ENCODE results near the gene TCP10L.
"Not testable (repeated sequence)": the region's sequence is repeated elsewhere in the genome, so short reads cannot be mapped to it uniquely, and the experiment has no call there.

TCP10L gene

GRCh38 chr21:32554832-32555638, 30.3 kb downstream of the TCP10L start:
- DNase-seq (ENCODE audit: low spot score), result no peak

- no peak for DNase-seq (ENCODE audit: low spot score)
These were observed 35.4 kb downstream of the TCP10L start for GRCh38 chr21:32549886-32550285.

GRCh38 chr21:32549440-32549839, 35.9 kb downstream of the TCP10L start:
- no peak for DNase-seq (ENCODE audit: low spot score)

DNA sequence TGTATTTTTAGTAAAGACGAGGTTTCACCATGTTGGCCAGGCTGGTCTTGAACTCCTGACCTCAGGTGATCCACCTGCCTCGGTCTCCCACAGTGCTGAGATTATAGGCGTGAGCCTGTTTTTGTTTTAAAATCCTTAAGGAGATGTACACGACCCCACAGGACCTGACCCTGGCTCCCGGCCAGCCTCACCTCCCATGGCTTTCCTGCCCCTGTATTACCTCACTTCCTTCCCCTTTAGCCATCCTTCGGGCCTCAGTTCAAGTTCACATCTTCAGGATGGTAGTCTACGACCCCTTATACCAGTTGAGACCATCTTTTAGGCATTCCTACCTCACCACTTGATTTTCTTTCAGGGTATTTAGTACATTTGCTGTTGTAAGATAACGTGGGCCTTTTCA, 36.3 kb downstream of the TCP10L start:
- DNase-seq (ENCODE audit: low spot score), result no peak

- DNase-seq (ENCODE audit: low spot score), result no peak
These were observed 38.3 kb downstream of the TCP10L start for GRCh38 chr21:32547018-32547417.

- no peak for DNase-seq (ENCODE audit: low spot score)
These were observed 39.3 kb downstream of the TCP10L start for GRCh38 chr21:32545948-32546441.

GRCh38 chr21:32544697-32545096, 40.6 kb downstream of the TCP10L start:
- DNase-seq (ENCODE audit: low spot score), result no peak

GRCh38 chr21:32543975-32544374, 41.3 kb downstream of the TCP10L start:
- DNase-seq (ENCODE audit: low spot score), result no peak

DNA sequence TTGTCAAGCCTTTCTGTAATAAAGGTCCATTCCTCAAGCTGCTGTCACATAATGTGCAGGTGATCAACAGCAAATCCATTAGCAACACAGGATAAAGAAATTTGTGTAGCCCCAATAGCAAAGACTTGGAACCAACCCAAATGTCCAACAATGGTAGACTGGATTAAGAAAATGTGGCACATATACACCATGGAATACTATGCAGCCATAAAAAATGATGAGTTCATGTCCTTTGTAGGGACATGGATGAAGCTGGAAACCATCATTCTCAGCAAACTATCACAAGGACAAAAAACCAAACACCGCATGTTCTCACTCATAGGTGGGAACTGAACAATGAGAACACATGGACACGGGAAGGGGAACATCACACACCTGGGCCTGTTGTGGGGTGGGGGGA, 42.3 kb downstream of the TCP10L start:
- DNase-seq (ENCODE audit: low spot score), result not testable (repeated sequence)

DNA sequence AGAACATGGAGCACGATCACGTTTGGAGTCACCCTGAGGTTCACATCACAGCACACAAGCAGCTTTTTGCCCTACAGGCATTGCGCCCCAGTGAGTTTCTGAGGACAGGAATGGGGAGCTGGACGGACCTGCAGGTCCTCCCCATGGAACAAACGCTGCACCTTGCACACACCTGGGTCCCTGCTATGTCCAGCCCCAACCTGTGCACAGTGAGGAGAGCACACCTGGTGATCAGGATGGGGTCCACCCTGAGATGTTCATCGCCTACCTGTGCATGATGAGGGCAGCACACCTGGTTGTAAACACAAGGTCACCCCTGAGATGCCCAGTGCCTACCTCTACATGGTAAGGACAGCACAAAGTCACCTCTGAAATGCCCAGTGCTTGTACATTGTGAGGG, 45.9 kb downstream of the TCP10L start:
- DNase-seq (ENCODE audit: low spot score), result no peak

DNA sequence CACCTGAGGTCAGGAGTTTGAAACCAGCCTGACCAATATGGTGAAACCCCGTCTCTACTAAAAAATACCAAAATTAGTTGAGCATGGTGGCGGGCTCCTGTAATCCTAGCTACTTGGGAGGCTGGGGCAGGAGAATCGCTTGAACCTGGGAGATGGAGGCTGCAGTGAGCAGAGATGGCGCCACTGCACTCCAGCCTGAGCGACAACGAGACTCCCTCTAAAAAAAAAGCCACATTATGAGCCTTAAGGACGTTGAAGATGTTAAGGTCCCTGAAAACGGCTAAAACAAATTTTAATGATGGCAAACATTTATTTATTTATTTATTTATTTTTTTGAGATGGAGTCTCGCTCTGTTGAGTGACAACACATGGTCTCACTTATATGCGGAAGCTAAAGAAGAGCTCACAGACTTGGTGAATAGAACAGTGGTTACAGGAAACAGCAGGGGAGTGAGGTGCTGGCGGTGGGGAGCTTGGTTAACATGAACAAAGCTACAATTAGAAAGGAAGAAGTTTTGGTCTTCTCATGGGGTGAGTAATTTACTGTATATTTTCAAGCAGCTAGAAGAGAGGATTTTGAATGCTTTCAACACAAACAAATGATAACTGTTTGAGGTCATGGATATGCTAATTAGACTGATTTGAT, 47.1 kb downstream of the TCP10L start:
- DNase-seq (ENCODE audit: low spot score), result no peak

GRCh38 chr21:32537569-32537881, 47.8 kb downstream of the TCP10L start:
- DNase-seq (ENCODE audit: low spot score), result no peak

GRCh38 chr21:32535612-32536011, 49.7 kb downstream of the TCP10L start:
- DNase-seq (ENCODE audit: low spot score), result no peak

GRCh38 chr21:32534113-32534512, 51.2 kb downstream of the TCP10L start:
- DNase-seq (ENCODE audit: low spot score), result no peak

DNA sequence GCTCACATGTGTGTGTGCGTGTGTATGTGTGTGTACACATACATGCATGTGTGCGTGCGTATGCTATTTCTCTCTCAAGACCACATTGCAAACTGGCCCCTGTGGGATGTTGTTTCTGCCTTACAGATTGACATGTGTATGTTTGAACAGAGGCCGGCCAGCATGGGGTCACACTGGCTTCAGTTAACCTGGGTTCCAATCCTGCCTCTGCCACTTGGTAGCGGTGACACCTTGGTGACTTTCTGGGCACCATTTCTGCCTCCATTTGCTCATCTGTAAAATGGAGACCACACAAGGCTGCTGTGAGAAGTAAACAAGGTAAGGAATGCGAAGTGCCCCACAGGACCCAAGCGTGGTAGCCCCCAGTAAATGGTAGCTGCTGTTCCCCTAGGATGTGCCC, 51.7 kb downstream of the TCP10L start:
- DNase-seq (ENCODE audit: low spot score), result no peak

DNA sequence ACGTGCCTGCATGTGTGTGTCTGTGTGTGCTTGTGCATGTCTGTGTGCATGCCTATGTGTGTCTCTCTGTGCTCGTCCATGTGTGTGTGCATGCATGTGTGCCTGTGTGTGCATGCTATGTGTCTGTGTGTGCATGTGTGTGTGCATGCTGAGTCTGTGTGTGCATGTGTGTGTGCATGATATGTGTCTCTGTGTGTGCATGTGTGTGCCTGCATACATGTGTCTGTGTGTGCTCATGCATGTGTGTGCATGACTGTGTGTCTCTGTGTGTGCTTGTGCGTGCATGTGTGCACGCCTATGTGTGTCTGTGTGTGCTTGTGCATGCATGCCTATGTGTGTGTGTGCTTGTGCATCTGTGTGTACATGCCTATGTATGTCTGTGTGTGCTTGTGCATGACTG, 52.3 kb downstream of the TCP10L start:
- no peak for DNase-seq (ENCODE audit: low spot score)

DNA sequence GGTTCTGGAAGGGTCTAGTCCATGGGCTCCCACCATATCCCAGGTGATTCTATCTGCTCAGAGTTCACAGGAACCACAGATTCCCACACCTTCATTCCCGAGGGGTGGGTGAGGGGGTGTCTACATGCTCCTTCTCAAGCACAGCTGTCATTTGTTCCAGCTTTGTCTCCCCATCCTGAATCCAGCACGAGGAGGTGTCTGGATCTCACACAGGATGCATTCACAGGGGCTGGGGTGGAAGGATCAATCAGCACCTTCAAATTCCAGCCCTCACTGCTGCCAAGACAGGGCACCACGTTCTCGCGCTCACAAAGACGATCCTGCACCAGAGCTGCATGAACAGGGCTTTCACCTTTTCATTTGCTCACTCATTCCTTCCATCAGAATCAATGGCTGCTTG, 52.7 kb downstream of the TCP10L start:
- no peak for DNase-seq (ENCODE audit: low spot score)

- DNase-seq (ENCODE audit: low spot score), result not testable (repeated sequence)
These were observed 53.8 kb downstream of the TCP10L start for GRCh38 chr21:32531561-32531960.

DNA sequence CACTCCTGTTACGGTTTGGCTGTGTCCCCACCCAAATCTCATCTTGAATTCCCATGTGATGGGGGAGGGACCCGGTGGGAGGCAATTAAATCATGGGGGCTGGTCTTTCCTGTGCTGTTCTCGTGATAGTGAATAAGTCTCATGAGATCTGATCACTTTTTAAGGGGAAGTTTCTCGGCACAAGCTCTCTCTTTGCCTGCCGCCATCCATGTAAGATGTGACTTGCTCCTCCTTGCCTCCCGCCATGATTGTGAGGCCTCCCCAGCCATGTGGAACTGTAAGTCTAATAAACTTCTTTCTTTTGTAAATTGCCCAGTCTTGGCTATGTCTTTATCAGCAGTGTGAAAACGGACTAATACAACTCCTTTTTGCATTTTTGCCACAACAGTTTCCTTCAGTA, 54.5 kb downstream of the TCP10L start:
- DNase-seq (ENCODE audit: low spot score), result not testable (repeated sequence)

DNA sequence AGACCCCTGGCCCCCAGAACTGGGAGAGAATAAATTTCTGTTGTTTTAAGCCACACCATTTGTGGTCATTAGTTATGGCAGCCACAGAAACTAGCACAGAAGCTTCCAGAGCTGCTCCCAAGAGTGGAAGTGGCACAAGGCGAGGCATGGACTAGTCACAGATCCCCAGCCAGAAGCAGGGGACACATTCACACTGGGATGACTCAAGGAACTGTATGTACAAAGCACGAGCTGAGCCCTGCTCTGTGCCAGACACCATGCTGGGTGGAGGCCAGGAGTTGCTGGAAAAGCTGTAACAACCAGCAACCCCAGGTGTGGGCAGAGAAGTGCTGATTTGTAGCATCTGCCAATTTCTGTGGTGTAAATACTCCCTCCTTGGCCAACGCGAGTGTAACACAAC, 55.6 kb downstream of the TCP10L start:
- DNase-seq (ENCODE audit: low spot score), result no peak

- DNase-seq (ENCODE audit: low spot score), result no peak
These were observed 60.0 kb downstream of the TCP10L start for GRCh38 chr21:32525282-32525681.

DNA sequence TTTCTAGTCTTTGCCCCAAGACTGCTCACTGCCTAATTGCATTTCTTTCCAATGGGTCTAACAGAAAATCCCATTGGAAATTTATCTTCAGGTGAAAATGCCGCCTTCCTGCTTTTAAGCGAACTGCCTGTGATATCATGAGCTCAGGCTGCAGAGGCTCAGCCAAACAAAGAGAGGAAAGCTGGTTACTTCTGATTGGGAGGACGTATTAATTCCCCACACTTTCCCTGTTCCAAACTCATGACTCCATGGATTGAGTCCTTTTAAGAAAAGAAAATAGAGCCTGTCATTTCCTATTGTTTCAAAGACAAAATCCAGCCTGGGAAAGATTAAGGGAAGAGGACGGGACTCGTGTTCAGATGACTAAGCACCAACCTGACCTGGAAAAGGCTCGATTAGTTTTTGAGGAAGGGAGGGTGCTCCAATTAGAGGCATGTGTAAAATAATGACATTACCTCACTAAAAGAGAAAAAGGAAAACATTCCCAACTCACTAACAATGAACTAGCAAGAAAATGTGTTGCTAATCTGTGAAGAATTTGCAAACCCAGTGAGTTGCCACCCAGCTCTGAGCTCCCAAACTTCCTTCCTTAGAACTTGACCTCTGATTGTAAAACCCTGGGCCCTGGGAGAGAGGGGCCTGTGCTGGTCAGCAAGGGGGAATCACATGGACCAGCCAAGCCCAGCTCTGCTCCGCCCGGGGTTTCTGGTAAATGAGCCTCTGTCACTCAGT, 61.2 kb downstream of the TCP10L start:
- no peak for DNase-seq (ENCODE audit: low spot score)
